GM12875 (cell line): ENCODE data around the gene VAV2.

Experiments used
- H3K4me3 ChIP-seq: one replicate; pipeline ENCODE4 v1.5.1; 2011; ENCODE audit warnings: low read depth, low read length, control low read depth
- TF ChIP-seq, protein P1 (sequence below): IDR thresholded peaks from 2 replicates; pipeline ENCODE4 v1.5.1; 2011; ENCODE audit warnings: low read depth, mild to moderate bottlenecking, control low read depth, inconsistent platforms, low read length, moderate library complexity, borderline replicate concordance; ENCODE audit not compliant: insufficient read depth

VAV2 gene

DNA sequence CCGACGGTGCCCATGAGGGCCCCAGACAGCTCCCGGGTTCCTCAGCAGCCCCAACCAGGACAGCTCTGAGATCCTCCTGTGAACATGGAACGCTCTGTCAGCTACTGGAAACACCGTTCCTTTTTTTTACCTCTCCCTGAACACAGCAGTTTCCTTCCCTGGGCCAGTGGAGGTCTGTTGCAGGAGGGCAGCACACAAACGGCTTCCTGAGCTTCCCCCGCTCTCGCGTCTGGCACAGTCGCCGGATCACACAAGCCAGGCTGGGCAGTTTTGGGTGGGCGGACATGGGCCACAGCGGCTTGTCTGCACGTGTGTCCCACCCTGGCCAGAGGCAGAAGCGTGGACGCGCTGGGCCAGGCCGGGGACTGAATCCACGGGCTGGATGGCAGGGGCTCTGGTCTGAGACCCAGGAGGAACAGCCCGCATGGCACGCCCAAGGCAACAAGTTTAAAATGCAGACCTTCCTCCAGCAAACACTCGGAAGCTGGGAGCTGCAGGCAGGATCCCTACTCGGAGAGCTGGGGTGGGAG, 147.2 kb downstream of the VAV2 start:
- H3K4me3 ChIP-seq = no peak overlapping the region
- TF ChIP-seq, protein P1, sequence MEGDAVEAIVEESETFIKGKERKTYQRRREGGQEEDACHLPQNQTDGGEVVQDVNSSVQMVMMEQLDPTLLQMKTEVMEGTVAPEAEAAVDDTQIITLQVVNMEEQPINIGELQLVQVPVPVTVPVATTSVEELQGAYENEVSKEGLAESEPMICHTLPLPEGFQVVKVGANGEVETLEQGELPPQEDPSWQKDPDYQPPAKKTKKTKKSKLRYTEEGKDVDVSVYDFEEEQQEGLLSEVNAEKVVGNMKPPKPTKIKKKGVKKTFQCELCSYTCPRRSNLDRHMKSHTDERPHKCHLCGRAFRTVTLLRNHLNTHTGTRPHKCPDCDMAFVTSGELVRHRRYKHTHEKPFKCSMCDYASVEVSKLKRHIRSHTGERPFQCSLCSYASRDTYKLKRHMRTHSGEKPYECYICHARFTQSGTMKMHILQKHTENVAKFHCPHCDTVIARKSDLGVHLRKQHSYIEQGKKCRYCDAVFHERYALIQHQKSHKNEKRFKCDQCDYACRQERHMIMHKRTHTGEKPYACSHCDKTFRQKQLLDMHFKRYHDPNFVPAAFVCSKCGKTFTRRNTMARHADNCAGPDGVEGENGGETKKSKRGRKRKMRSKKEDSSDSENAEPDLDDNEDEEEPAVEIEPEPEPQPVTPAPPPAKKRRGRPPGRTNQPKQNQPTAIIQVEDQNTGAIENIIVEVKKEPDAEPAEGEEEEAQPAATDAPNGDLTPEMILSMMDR = no peak

DNA sequence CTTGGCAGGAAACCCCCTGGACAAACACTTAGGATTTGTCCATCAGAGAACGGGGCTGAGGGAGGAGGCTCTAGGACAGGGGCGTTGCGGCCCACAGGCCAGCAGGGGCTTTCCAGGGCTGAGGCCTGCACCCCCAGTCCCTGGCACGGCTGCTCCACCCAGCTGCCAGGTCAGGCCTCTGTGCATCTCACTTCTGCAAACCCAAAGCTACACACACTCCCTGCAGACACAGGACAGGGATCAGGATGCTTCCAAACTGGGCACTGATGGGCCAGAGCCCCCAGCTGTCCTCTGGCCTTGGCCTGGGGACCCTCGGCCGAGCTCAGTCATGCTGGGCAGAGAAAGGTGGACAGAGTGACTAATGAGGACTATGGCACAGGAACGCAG, 147.7 kb downstream of the VAV2 start:
- H3K4me3 ChIP-seq = no peak overlapping the region
- TF ChIP-seq, protein P1 = no peak

DNA sequence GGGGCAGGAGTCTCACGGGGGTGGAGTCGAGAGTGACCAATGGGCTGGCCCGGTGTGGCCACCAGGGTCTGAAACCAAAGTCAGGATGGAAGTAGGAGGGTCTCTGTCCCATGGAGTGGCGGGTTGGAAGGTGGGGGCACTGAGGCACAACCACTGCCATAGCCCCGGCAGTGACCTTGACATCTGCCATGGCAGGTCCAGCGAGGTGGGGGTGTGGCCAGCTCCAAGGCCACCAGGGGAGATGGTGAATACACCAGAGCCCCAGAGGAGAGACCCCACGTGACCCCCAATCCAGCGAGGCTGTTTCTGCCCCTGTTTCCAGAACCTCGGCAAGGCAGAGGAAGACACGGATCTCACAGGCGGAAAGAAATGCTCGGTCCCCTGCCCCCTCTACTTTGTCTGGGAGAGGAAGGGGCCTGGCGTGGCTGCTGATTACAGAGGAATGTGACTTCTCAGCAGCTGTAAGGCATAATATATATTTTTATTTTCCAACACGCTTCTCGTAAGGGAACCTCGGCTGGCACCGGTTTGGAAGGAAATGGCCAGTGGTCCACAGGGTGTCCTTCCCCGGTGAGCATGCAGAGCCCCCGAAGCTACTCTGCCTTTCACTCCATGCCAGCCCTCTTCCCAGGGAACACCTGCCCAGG, 148.2 kb downstream of the VAV2 start:
- TF ChIP-seq, protein P1 = no peak
- H3K4me3 ChIP-seq = no peak overlapping the region

DNA sequence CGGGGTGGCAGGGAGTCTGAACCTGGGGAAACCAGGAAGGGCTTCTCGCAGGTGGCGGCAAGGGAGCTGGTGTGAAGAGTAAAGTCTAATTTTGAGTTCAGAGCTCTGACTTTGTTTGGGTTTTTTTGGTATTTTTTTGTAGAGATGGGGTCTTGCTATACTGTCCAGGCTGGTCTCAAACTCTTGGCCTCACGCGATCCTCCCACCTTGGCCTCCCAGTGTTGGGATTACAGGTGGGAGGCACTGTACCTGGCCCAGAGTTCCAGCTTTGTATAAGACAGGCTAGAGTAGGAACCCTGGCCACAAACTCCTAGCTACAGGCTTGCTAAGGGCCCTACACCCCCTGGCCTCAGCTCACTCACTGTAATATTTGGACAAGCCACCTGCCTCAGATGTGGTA, 148.9 kb downstream of the VAV2 start:
- no peak overlapping the region for H3K4me3 ChIP-seq
- TF ChIP-seq, protein P1 = no peak

DNA sequence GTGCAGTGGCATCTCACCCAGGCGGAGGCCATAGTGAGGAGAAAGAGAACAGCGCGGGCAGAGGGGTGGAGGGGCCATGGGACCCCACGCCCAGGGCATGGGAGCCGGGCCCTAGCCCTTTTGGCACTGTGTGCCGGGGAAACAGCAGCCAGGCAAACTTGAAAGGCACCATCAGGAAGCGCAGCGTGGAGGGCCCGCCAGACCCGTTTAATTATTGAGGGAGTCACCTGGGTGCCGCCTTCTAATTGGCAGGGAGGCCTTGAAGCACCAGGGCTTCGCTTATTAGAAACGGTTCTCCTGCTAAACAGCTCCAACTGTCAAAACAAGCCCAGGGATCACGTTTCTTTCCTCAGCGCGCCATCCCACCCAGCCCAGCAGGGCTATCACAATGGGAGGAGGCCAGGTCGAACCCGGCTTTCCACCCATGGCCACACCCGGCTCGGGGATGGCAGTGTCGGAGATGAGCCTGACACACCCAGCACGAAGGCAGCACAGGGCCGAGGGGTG, 149.3 kb downstream of the VAV2 start:
- H3K4me3 ChIP-seq = no peak overlapping the region
- TF ChIP-seq, protein P1 = no peak

DNA sequence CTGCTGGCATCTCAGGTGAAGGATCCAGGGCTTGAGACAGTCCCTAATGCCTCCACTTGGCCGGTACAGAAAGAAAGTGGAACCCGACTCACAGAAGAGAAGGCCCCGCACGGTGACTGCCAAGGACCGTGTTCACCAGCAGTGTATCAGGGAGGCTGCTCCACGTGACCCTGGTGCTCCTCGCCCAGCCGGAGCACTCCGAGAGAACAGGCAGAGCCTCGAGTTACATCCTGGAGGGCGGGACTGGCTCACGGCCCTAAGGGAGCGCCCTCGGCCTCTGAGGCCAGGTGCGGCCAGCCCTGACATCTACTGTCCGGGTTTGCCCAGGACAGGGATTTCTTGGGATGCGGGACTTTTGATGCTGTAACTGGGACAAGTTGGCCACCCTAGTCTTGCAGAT, 149.9 kb downstream of the VAV2 start:
- TF ChIP-seq, protein P1 = no peak
- H3K4me3 ChIP-seq = no peak overlapping the region

DNA sequence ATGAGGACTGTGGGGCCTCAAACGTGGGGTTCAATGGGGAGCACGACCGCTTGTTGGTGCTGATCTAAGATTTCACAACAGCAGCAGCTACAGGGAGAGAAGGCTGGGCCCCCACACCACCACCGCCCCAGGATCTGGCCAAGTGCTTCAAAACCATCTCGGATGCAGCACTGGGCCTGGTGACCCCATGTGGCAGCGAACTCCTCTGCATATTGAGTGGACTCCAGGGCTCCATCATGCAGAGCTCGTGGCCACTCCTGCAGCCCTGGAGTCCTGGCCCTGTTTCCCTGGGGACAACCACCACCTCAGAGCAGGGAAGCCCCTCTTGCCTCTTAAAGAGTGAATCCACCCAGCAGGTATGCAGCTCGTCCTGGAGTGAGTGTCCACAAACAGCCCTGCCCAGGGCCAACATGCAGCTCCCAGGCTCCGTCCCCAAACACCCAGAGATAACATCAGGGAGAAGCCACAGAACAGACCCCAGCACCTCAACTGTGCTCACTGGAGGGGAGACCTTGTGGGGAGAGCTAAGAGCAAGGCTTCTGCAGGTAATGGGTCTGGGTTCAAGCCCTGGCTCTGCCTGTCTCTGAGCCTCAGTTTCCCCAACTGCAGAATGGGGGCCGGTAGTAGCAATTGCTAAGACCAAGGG, 150.8 kb downstream of the VAV2 start:
- TF ChIP-seq, protein P1 = no peak
- H3K4me3 ChIP-seq = no peak overlapping the region
